GM19240 (cell line): ENCODE data around the gene LOXL4.
"Not testable (repeated sequence)": the region's sequence is repeated elsewhere in the genome, so short reads cannot be mapped to it uniquely, and the experiment has no call there.

Experiments used
- DNase-seq: peaks from one replicate; pipeline ENCODE4 v3.0.0; 2011; ENCODE audit warnings: low spot score; ENCODE audit not compliant: insufficient read length

Gene LOXL4

DNA sequence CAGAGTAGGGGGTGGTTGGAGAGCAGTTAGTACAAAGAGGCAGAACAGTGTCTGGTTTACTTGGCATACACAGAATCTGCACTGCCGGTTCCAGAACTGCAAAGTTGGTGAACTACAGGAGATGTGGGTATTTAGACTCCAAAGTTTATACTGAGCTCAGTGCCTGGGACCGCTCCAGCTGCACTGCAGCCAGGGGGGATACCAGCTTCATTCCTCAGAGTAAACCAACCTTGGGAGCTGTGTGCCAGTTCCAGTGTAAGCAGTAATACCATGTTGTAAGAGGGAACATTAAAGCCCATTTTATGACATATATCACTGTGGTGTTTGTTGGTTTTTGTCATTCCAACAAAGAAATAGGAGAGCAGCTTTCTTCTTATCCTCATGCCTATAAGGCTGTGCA lies 23.4 kb downstream of the LOXL4 start:
- no peak for DNase-seq

DNA sequence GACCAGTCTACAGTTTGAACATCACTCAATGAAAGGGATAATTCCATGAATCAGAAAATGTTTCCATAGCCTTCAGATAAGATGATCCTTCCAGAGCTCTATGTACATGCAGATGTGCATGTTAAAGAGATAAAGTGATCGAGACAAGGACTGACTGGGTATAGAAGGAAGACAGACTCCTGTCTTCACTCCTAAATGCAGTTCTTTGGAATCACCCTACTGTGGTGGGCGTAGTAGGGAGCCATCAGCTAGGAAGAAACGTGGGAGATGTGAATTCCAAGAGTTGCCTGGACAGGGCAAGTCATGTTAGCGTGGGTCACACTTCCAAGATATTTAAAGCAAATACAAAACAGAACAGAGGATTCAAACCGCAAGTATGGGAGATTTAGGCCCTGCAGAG lies 23.9 kb downstream of the LOXL4 start:
- DNase-seq, result no peak

- DNase-seq, result no peak
These were observed 25.2 kb downstream of the LOXL4 start for GRCh38 chr10:98242823-98243222.

DNA sequence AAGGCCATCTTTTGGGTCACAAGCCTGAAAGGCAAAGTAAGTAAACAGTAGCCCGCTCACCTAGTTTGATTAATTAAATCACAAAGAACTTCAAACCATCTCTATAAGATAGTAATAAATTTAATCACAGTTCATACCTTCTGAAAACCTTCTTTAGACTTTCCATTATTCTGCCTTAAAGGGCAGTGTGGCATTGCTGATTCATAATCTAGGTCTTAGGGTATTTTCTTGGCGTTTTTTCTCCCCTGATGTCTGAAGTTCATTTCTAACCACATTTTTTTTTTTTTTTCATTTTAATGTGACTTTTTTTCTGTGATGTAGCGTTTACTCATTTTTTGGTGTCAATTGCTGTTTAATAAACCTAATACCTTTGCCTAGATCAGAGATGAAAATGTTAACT lies 27.5 kb downstream of the LOXL4 start:
- DNase-seq, result no peak

DNA sequence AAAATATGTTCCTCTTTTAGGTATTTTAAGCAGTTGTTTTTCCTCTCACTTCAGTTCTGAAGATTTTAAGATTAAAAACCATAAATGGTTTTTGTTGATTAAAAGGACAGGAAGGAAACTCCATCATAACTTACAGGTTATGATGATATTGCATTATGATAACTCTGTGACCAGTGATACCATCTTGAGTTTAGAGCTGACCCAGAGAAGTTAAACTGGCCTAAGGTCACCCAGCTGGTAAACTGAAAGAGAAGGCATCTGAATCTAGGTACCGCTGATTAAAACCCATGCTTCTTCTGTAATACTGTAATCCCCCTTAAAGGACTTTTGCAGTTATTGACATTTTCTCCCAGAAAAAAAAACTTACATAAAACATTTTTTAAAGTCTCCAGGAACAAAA lies 29.6 kb downstream of the LOXL4 start:
- no peak for DNase-seq

DNA sequence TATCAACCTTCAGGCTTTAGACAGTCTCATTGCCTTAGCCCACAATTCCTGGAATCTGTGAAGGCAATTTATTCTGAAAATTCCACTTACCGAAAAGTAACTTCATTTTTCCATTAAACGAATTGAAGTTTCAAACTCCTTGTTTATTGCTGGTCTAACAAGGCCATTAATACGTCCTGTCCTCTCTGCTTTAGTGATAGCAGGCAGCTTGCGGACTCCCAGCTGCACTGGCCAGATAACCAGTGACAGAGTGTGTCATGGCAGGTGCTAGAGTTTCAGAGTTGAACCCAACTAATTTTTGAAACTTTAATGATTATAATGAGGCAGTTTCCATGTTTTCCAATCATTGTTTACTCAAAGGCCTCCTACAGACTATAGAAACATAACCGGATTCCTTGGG lies 31.1 kb downstream of the LOXL4 start:
- DNase-seq, result no peak

DNA sequence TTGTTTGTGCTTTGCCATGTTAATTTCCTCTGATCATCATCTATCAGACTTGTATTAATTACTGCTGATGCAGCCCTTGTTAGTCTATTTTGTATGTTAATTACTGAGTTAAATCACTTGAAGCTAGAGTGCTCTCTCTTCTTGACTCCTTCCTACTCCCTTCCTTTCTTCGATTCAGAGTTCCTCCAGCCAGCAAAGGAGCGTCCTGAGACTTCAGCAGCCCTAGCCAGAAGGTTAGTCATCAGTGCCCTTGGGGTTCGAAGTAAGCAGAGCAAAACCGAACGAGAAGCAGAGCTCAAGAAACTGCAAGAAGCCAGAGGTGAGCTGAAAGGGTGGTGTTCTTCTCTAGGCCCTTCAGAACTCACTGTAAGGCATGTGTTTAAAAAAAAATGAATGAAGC lies 32.1 kb downstream of the LOXL4 start:
- DNase-seq, result no peak

- DNase-seq, result no peak
These were observed 36.6 kb downstream of the LOXL4 start for GRCh38 chr10:98231417-98231816.

GRCh38 chr10:98228266-98228665 lies 39.7 kb downstream of the LOXL4 start:
- not testable (repeated sequence) for DNase-seq

DNA sequence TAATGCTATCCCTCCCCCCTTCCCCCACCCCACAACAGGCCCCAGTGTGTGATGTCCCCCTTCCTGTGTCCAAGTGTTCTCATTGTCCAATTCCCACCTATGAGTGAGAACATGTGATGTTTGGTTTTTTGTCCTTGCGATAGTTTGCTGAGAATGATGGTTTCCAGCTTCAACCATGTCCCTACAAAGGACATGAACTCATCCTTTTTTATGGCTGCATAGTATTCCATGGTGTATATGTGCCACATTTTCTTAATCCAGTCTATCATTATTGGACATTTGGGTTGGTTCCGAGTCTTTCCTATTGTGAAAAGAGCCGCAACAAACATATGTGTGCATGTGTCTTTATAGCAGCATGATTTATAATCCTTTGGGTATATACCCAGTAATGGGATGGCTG lies 40.3 kb downstream of the LOXL4 start:
- not testable (repeated sequence) for DNase-seq

DNA sequence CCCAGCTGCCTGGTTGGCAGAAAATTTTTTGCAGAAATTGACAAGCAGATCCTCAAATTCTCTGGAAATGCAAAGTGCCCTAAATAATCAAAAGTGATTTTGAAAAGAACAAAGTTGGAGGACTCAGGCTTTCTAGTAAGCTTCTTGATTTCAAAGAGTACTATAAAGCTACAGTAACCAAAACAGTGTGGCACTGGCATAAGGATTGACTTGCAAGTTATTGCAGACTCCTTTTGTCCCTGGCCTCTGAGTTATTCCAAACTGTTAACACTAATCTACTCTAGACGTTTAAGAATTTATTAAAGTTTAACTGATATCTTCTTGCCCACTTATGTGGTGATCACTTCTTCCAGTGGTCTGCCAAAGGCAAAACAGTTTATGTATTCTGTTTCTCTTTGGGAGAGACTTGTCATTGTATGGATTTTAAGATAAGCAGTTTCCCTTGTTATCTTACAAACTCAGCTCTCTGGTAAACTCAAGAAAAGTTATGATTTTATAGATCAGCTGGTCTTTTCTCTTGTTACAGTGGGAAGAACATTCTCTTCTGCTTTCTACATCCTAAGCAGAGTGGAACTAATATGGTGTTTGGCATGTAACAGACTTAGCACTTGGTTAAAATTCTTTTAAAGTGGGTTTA lies 41.4 kb downstream of the LOXL4 start:
- no peak for DNase-seq

GRCh38 chr10:98224996-98225395 lies 43.0 kb downstream of the LOXL4 start:
- DNase-seq, result no peak

DNA sequence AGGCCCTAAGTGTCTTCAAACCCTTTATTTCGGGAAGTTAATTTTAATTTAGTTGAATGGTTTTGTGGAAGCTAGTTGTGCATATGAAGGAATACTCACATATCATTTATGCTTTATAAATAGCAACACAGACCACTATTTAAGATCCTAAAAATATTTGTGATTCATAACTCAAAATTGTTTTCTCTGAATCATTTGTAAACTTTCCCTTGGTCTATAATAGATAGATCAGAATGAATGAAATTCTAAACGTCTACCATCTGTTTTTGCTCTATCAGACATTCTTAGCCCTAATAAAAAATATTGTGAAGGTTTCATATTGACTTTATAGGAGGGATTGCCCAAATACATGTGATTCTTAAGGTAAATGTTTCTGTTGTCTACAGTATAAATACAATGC lies 43.5 kb downstream of the LOXL4 start:
- DNase-seq, result no peak

- DNase-seq, result no peak
These were observed 44.1 kb downstream of the LOXL4 start for GRCh38 chr10:98223874-98224273.

DNA sequence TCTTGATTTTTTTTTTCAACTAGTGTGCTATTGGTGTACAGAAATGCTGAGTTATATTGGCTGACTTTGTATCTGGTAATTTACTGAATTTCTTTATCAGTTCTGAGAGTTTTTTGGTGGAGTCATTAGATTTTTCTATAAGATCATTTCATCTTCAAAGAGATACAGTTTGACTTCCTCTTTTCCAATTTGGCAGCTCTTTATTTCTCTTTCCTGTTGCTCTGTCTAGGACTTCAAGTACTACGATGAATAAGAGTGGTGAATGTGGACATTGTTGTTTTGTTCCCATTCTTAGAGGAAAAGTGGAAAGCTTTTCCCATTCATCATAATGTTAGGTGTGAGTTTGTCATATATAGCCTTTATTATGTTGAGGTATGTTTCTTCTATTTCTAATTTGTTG lies 50.2 kb downstream of the LOXL4 start:
- no peak for DNase-seq

DNA sequence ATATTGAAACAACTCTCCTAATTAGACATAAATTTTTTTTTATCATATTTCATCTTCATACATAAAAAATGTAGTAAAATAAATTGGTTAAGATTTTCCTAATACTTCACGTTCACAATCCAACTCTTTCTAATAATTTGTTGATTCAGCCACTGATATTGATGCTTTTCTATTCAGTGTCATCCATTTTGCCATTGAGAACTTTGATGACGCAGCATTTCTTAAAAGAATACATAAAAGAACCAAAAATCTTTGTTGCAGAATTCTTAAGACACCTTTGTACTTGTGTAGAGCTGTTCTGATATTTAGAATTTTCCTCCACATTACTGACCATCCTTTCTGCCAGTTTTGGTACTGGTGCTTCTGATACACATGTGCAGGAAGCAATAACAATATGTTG lies 52.6 kb downstream of the LOXL4 start:
- DNase-seq, result no peak

GRCh38 chr10:98213740-98214139 lies 54.3 kb downstream of the LOXL4 start:
- no peak for DNase-seq

- DNase-seq, result no peak
These were observed 55.8 kb downstream of the LOXL4 start for GRCh38 chr10:98212196-98212595.

GRCh38 chr10:98209441-98209840 lies 58.6 kb downstream of the LOXL4 start:
- no peak for DNase-seq

- DNase-seq, result no peak
These were observed 59.1 kb downstream of the LOXL4 start for GRCh38 chr10:98208925-98209324.

GRCh38 chr10:98205351-98205750 lies 62.6 kb downstream of the LOXL4 start:
- DNase-seq, result no peak

DNA sequence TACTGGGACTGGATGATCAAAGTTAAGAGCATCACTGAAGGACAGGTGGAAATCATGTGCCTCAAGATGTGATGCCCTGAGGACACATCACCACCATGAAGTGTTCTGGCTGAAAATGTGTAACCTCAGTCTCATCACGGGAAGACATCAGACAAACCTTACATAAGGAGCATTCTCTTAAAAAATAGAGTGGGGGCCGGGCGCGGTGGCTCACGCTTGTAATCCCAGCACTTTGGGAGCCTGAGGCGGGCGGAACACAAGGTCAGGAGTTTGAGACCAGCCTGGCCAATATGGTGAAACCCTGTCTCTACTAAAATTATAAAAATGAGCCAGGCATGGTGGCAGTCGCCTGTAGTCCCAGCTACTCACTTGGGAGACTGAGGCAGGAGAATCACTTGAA lies 65.6 kb downstream of the LOXL4 start:
- no peak for DNase-seq

DNA sequence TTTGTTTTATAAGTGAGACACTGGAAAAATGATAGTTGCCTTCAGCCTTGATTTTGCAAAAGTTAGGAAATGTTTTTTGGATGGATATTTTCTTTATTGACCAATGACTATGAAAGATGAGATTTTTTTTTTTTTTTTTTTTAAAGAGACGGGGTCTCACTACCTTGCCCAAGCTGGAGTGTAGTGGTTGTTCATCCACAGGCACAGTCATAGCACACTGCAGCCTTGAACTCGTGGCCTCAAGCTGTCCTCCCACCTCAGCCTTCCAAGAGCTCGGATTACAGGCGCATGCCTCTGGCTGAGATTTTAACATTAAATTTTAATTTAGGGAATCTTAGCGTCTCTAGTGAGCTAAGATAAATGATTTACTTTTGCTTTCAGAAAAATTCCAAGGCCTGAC lies 66.2 kb downstream of the LOXL4 start:
- no peak for DNase-seq
